ENCODE data around the gene WHRN.

Gene WHRN

DNA sequence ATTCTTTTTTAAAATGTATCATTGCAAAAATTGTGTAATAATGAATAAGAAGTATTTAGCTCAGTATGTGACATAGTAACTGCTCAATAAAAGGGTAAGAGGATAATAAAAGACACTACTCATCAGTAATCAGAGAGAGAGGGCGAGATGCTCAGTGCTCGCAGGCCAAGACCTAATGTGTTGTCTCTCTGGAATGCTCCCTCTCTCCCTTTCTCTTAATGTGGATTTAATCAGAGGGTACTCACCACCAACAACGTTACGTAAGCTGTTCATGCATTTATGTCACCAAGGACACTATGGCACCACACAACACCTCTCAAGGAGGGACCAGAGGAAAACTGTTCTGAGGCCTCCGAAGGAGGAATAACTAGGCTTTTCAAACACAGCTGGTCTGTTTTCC lies 42.5 kb downstream of the WHRN start:
- H3K9ac ChIP-seq (ENCODE audit: low read length), result no peak overlapping the region
- H3K36me3 ChIP-seq (ENCODE audit: control insufficient read depth, insufficient read depth, low read length), result no peaks in the 10 kb centered on the region
- no peak overlapping the region for H3K27ac ChIP-seq (ENCODE audit: low read depth, low read length)
- no peaks in the 10 kb centered on the region for H3K27me3 ChIP-seq (ENCODE audit: control insufficient read depth, insufficient read depth, low read length)
- no peak overlapping the region for H3K4me3 ChIP-seq (ENCODE audit: low read length)
- no peaks in the 10 kb centered on the region for H3K4me1 ChIP-seq (ENCODE audit: control insufficient read depth, insufficient read depth, low read length)

DNA sequence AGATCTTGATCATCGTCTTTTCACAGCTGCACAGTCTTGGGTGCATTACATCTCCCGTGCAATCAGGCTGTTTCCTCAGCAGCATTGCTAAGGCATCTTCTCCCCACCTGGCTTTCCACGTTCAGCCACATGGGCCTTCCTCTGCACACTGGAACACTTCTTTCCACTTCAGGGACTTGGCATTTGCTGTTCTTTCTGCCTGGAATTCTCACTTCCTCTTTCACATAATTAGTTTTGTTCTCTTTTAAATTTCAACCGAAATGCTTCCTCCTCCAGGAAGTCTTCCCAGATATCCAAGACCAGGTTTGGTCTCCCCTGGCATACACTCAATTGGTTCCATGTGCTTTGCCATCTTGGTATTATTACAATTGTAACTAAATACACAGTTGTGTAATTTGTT lies 43.8 kb downstream of the WHRN start:
- Histone ChIP-seq H3K9ac (ENCODE audit: low read length) (no peak overlapping the region), H3K27me3 (ENCODE audit: control insufficient read depth, insufficient read depth, low read length) (no peaks in the 10 kb centered on the region), H3K4me3 (ENCODE audit: low read length) (no peak overlapping the region), H3K36me3 (ENCODE audit: control insufficient read depth, insufficient read depth, low read length) (no peaks in the 10 kb centered on the region), H3K4me1 (ENCODE audit: control insufficient read depth, insufficient read depth, low read length) (no peaks in the 10 kb centered on the region), H3K27ac (ENCODE audit: low read depth, low read length) (no peak overlapping the region)

DNA sequence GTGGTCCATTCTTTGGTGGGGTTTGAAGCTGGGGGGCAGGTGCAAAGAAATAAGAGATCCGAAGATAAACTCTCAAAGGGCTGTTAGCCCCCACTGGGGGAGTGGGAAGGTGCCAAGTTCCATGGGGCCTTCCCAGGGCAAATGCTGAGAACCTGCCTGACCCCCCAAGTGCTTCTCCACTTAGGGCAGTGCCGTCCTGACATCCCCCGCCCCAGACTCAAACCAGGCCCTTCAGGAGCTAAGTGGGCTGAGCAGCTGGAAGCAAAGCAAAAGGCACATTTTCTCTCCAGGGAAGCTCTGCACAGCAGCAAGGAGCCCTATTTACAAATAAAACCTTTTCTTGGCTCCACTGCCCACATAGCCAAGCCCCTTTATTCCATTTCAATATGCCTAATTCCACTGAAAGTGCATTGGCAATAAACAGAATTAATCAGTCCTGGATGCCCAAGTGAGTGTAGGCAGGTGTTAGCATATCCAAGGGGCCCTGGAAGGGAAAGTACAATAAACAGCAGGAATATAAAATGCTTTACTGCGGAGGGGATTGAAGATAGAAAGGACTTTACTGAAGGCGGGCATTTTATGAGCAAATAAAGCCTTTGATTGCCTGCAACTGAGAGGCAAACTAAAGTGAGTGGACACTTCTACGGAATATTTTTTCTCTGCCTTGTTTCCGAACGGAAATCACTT lies 44.6 kb downstream of the WHRN start:
- Histone ChIP-seq H3K9ac (ENCODE audit: low read length) (no peak overlapping the region), H3K27ac (ENCODE audit: low read depth, low read length) (no peak overlapping the region), H3K4me1 (ENCODE audit: control insufficient read depth, insufficient read depth, low read length) (no peaks in the 10 kb centered on the region), H3K27me3 (ENCODE audit: control insufficient read depth, insufficient read depth, low read length) (no peaks in the 10 kb centered on the region), H3K4me3 (ENCODE audit: low read length) (no peak overlapping the region), H3K36me3 (ENCODE audit: control insufficient read depth, insufficient read depth, low read length) (no peaks in the 10 kb centered on the region)

DNA sequence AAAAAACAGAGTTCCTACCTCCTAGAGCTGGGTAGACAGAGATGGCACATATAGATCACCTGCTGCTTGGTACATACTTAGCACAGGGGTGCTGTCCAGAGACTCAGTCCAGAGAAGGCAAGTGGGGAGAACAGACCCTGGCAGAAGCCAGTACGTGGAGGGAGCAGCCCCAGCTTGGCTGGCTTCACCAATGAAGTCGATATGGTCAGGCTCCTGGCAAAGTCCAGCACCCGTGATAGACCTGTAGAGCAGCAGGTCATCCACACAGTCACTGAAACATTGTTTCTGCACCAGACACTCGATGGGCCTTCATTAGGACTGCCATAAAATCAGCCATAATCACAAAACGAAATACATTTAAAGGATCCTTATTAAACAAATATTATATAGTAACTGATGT lies 45.8 kb downstream of the WHRN start:
- Histone ChIP-seq H3K4me1 (ENCODE audit: control insufficient read depth, insufficient read depth, low read length) (no peaks in the 10 kb centered on the region), H3K27me3 (ENCODE audit: control insufficient read depth, insufficient read depth, low read length) (no peaks in the 10 kb centered on the region), H3K9ac (ENCODE audit: low read length) (no peak overlapping the region), H3K36me3 (ENCODE audit: control insufficient read depth, insufficient read depth, low read length) (no peaks in the 10 kb centered on the region), H3K27ac (ENCODE audit: low read depth, low read length) (no peak overlapping the region), H3K4me3 (ENCODE audit: low read length) (no peak overlapping the region)

DNA sequence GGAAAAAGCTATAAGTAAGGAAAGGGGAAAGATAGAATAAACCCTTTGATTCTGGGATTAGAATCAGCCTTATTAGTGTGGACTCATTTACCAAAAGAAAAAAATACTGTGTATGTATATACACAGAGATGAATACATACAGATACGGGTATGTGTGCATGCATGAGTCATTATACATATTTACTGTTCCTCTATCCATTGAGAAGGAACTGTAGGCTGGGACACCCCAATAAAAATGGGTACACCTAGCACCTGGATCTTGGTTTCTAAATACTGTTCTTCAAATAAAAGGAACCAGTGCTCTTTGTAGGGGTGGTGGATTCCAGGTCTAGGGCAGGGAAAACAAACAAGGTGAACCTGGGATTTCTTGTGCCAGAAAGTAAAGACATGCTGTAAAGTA lies 48.3 kb downstream of the WHRN start:
- Histone ChIP-seq H3K9ac (ENCODE audit: low read length) (no peak overlapping the region), H3K27ac (ENCODE audit: low read depth, low read length) (no peak overlapping the region), H3K36me3 (ENCODE audit: control insufficient read depth, insufficient read depth, low read length) (no peaks in the 10 kb centered on the region), H3K4me3 (ENCODE audit: low read length) (no peak overlapping the region), H3K4me1 (ENCODE audit: control insufficient read depth, insufficient read depth, low read length) (no peaks in the 10 kb centered on the region), H3K27me3 (ENCODE audit: control insufficient read depth, insufficient read depth, low read length) (no peaks in the 10 kb centered on the region)

DNA sequence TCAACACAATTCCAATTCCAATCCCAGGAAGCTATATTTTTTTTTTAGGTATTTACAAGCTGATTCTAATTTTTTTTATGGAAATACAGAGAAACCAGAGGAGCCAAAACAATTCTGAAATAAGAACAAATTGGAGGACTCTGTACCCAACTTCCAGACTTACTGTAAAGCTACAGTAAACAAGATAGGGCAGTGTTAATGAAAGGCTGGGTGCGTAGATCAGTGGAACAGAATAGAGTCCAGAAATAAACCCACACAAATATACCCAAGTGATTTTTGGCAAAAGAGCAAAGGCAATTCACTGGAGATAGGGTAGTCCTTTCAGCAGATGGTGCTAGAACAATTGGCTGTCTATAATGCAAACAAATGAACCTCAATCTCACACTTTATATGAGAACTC lies 50.6 kb downstream of the WHRN start:
- no peak overlapping the region for H3K9ac ChIP-seq (ENCODE audit: low read length)
- no peaks in the 10 kb centered on the region for H3K4me1 ChIP-seq (ENCODE audit: control insufficient read depth, insufficient read depth, low read length)
- no peaks in the 10 kb centered on the region for H3K27me3 ChIP-seq (ENCODE audit: control insufficient read depth, insufficient read depth, low read length)
- no peak overlapping the region for H3K4me3 ChIP-seq (ENCODE audit: low read length)
- H3K27ac ChIP-seq (ENCODE audit: low read depth, low read length), result no peak overlapping the region
- H3K36me3 ChIP-seq (ENCODE audit: control insufficient read depth, insufficient read depth, low read length), result no peaks in the 10 kb centered on the region

DNA sequence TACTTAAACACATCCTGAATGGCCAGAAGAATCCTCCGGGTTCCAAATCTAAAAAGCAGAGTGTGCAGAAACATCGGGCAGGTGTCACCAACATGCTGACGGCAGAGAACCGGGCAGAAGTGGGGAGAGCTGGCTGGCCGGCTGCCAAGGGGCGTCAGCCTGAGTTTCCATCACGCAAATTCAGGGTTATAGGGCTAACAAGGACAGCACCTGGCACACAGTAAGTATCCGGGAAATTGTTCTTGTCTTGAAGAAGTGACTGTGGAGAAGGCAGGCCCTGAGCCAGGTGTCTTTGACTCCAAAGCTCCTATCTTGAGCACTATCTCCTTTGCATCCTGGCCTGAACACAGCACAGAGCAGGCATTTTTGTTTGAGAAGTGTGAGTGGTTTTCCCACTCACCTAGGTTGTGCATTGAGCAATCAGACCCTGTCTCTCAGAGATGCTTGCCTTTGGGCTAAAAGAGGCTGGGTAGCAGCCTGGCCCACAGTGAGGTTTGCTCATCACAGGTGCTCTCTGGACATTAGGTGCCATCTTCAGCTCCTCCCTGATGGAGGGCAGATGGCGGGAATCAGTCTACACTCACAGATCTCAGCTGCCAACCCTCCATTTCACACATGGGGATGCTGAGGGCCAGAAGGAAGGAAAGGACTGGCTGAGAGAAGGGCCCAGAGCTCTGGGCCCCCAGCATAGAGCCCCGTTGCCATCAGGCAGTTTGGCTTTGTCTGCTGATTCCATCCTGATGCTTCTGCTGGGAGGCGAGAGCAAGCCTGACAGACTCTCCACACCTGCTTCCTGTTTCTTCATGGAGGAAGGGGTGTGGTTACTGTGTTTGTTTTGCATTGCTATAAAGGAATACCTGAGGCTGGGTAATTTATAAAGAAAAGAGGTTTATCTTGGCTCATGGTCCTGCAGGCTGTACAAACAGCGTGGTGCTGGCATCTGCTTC lies 52.8 kb downstream of the WHRN start:
- no peaks in the 10 kb centered on the region for H3K27me3 ChIP-seq (ENCODE audit: control insufficient read depth, insufficient read depth, low read length)
- no peak overlapping the region for H3K9ac ChIP-seq (ENCODE audit: low read length)
- no peak overlapping the region for H3K27ac ChIP-seq (ENCODE audit: low read depth, low read length)
- no peaks in the 10 kb centered on the region for H3K36me3 ChIP-seq (ENCODE audit: control insufficient read depth, insufficient read depth, low read length)
- H3K4me1 ChIP-seq (ENCODE audit: control insufficient read depth, insufficient read depth, low read length), result no peaks in the 10 kb centered on the region
- H3K4me3 ChIP-seq (ENCODE audit: low read length), result no peak overlapping the region

DNA sequence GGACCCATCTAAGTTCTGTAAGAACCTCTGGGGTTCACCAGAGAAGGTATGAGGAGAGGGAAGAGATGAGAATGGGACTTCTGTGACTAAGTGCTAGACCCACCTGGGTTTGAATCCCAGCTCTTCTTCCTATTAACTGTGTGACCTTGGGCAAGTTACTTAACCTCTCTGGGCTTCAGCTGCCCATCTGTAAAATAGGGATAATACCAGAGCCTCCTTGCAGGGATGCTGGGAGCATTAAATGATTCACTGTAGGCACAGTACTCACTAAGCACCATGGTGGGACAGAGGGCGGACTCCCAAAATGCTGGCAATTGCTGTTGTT lies 53.6 kb downstream of the WHRN start:
- Histone ChIP-seq H3K27me3 (ENCODE audit: control insufficient read depth, insufficient read depth, low read length) (no peaks in the 10 kb centered on the region), H3K9ac (ENCODE audit: low read length) (no peak overlapping the region), H3K4me3 (ENCODE audit: low read length) (no peak overlapping the region), H3K4me1 (ENCODE audit: control insufficient read depth, insufficient read depth, low read length) (no peaks in the 10 kb centered on the region), H3K36me3 (ENCODE audit: control insufficient read depth, insufficient read depth, low read length) (no peaks in the 10 kb centered on the region), H3K27ac (ENCODE audit: low read depth, low read length) (no peak overlapping the region)

DNA sequence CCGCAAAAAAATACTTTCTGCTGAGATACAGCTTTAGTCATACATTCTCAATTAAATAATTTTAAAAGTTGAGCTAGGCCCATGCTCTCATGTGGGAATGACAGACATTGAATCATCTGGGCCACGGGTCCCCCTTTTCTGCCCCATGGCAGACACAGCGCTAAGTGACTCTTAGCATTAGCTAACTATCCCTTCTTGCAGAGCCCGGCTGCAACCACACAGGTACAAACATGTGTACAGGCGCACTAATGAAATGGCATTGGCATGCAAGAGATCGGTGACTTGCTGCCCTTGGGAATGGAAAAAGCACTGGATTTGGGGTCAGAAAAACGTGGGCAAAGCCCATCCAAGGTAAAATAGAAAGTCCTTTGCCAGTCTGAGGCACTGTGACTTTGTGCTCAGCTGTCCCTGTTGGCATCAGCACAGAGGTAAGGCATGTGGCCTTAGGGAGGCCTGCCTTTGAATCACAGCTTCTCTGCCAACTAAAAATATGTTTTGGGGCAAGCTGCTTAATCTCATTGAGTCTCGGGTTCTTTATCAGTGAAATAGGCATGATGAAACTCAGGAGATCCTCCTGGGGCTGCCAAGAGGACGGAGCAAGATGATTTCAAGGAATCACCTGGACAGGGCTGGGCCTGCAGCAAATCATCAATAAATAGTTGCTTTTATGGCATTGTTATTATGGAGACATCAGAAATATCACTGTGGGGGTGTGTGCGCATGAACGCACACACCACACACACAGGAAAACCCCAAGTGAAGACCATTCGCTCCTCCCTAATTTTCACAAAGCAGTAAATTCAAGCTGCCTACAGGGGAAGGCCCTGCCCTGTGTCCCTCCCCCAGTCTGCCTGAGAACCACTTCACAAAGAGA lies 54.2 kb downstream of the WHRN start:
- Histone ChIP-seq H3K36me3 (ENCODE audit: control insufficient read depth, insufficient read depth, low read length) (no peaks in the 10 kb centered on the region), H3K9ac (ENCODE audit: low read length) (no peak overlapping the region), H3K4me3 (ENCODE audit: low read length) (no peak overlapping the region), H3K4me1 (ENCODE audit: control insufficient read depth, insufficient read depth, low read length) (no peaks in the 10 kb centered on the region), H3K27ac (ENCODE audit: low read depth, low read length) (no peak overlapping the region), H3K27me3 (ENCODE audit: control insufficient read depth, insufficient read depth, low read length) (no peaks in the 10 kb centered on the region)

DNA sequence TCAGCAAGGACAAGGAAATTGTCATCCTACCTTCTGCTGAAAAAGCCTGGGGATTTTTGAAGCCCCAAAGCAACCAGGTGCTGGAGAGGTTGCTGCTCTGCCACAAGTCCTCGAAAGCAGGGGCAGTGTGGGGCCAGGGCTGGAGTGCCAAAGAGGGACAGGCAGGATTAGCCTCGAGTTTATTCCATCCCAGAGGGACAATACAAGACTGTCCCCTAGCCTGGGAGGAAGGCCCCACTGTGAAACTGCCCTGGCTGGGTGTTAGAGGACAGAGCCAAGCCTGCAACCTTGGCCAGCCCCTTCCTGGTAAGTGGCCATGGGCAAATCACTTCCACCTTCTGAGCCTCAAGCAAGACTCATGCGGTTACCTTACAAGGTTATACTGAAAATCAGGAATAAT lies 55.1 kb downstream of the WHRN start:
- Histone ChIP-seq H3K36me3 (ENCODE audit: control insufficient read depth, insufficient read depth, low read length) (no peaks in the 10 kb centered on the region), H3K27me3 (ENCODE audit: control insufficient read depth, insufficient read depth, low read length) (no peaks in the 10 kb centered on the region), H3K4me1 (ENCODE audit: control insufficient read depth, insufficient read depth, low read length) (no peaks in the 10 kb centered on the region), H3K9ac (ENCODE audit: low read length) (no peak overlapping the region), H3K27ac (ENCODE audit: low read depth, low read length) (no peak overlapping the region), H3K4me3 (ENCODE audit: low read length) (no peak overlapping the region)

DNA sequence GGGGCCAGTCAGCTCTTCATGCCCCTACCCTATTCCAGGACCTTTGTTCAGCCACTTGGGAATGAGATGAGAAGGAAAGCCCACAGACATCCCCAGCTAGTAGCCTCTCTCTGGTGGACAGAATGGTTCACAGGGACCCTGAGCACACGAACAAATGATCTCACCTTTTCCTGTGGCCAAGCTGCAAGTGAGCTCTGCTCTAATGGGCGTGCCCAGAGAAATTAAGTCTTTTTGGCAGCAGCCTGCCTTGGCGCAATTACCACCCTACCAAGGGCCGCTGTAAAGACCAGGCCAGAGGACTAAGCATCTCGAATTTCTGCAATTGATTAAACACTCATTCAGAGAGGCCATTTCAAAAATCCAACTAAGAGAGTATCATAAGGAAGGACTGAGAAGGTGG lies 56.0 kb downstream of the WHRN start:
- Histone ChIP-seq H3K36me3 (ENCODE audit: control insufficient read depth, insufficient read depth, low read length) (no peaks in the 10 kb centered on the region), H3K27ac (ENCODE audit: low read depth, low read length) (no peak overlapping the region), H3K4me1 (ENCODE audit: control insufficient read depth, insufficient read depth, low read length) (no peaks in the 10 kb centered on the region), H3K9ac (ENCODE audit: low read length) (no peak overlapping the region), H3K27me3 (ENCODE audit: control insufficient read depth, insufficient read depth, low read length) (no peaks in the 10 kb centered on the region), H3K4me3 (ENCODE audit: low read length) (no peak overlapping the region)

DNA sequence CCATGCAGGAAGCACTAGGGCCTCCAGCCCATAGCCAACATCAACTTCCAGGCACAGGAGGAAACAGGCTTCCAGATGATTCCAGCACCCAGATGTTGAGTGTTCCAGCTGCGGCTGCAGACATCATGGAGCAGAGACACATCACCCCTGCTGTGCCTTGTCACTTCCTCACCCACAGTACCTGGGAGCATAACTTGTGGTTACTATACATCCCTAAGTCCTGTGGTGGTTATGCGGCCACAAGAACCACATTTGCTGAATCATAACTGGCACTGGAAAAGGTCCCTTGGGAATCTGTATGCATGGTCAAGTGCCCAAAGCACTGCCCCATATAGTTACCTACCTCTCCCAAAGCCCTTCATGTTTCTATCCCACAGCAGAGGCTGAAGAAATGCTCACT lies 56.6 kb downstream of the WHRN start:
- Histone ChIP-seq H3K36me3 (ENCODE audit: control insufficient read depth, insufficient read depth, low read length) (no peaks in the 10 kb centered on the region), H3K27ac (ENCODE audit: low read depth, low read length) (no peak overlapping the region)

More for the DNA sequence above, 56.6 kb downstream of the WHRN start:
- Histone ChIP-seq H3K9ac (ENCODE audit: low read length) (no peak overlapping the region), H3K4me3 (ENCODE audit: low read length) (no peak overlapping the region), H3K27me3 (ENCODE audit: control insufficient read depth, insufficient read depth, low read length) (no peaks in the 10 kb centered on the region), H3K4me1 (ENCODE audit: control insufficient read depth, insufficient read depth, low read length) (no peaks in the 10 kb centered on the region)
